ENCODE results near the gene FBH1. TPM values are rescaled to one million over a fixed set of nuclear protein-coding genes. Genes with fewer than 3 reads are reported as not detected.
"Not testable (repeated sequence)": the region's sequence is repeated elsewhere in the genome, so short reads cannot be mapped to it uniquely, and the experiment has no call there.

FBH1 gene
- total RNA-seq, 1 experiment from 2014 or later: 50.5 TPM

DNA sequence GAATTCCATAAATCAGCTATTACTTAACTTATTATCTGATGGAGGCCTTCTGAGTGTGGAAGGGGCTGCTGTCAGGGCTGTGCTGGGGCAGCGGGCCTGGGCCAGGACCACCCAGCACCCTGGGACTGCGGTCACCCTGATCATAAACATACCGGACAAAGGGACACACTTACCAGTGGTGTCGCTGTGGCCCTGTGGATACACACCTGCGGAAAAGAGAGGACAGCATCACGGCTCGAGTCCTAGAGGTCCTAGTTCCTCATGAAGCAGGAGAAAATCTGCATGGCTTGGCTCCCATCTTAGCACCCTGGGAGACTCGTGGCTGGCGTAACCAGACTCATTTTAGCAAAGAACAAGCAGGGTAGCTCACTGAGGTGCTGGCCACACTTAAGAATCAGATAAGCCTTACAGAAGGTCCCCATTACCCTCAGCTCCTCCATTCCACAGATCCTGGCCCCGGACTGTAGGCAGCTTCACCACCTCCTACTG is 69.6 kb downstream of the FBH1 start:
- ChIA-PET POLR2A (no interaction called here), CTCF (no interaction called here)
- BruUV-seq (replicated peaks): no TSS peak
- DNase-seq (ENCODE audit: low read depth, low spot score): no peak
- intact Hi-C loops (cut with micrococcal nuclease; ENCODE audit: unreplicated experiment): no loop called here
- H3K27me3 ChIP-seq (ENCODE audit: control insufficient read depth, insufficient read depth, low read length): no peaks in the 10 kb centered on the region
- no peak for ATAC-seq
- H3K36me3 ChIP-seq (ENCODE audit: control insufficient read depth, insufficient read depth, low read length): peaks cover under 1% of the 10 kb centered on the region; the same call in 1 of the 2 replicates
- H3K9me3 ChIP-seq (ENCODE audit: control insufficient read depth, insufficient read depth, low read depth, low read length): no peaks in the 10 kb centered on the region
- TF ChIP-seq REST (IDR thresholded peaks at IDR 0.05; ENCODE audit: insufficient read depth in 1 of 2, low read depth in 2 of 2, low read length in 1 of 2) (no peak), TCF7L2 (IDR thresholded peaks at IDR 0.05; ENCODE audit: low read depth, low read length) (no peak)
- in situ Hi-C loops (cut with HindIII; ENCODE audit: low pct_unique_long_range_greater_than_20kb, low sequenced_read_pairs): no loop called here
- no peaks in the 10 kb centered on the region for H3K4me1 ChIP-seq (ENCODE audit: control insufficient read depth, insufficient read depth, low read length)
- no peak overlapping the region for H3K27ac ChIP-seq (ENCODE audit: low read length)
- H3K4me3 ChIP-seq (ENCODE audit: low read depth in 2 of 2, low read length in 2 of 2): no peak overlapping the region

DNA sequence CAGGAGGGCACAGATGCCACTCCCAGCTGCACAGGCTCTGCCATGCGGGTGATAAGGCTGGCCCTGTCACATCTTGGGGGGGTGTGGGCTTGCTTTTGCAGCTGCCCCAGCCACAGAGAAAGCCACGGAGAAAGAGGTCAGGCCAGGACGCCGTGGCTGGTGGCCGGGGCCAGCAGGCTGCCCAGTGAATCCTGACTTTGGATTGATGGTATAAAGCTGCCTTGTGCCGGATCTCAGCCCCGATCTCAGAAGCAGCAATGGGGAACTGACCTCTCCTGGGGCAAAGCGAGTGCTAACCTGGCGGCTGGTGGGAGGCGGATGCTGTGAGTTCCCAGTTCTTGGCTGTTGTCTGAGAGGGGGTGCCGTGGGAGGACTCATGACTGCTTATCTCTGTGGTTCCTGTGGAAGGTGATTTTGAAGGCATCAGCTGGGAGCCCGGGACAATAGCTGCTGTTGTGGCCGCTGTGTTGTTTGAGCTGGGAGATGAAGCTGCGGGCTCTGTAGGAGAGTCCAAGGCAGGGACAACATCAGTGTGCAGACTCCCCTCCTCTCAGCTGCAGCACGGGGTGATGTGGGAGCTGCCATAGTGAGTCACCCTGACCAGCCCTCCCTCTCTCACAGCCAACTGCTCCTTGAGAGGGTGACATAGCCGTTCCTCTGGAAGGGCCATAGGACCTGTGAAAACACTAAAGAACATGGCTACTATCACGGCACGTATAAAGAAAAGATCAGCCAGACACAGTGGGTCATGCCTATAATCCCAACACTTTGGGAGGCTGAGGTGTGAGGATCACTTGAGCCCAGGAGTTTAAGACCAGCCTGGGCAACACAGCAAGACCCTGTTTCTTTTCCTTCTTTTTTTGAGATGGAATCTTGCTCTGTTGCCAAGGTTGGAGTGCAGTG is 70.3 kb downstream of the FBH1 start:
- intact Hi-C loops (cut with micrococcal nuclease; ENCODE audit: unreplicated experiment) (no loop called here), in situ Hi-C loops (cut with HindIII; ENCODE audit: low pct_unique_long_range_greater_than_20kb, low sequenced_read_pairs) (no loop called here)
- no peak overlapping the region for H3K4me3 ChIP-seq (ENCODE audit: low read depth in 2 of 2, low read length in 2 of 2)
- no peak overlapping the region for H3K27ac ChIP-seq (ENCODE audit: low read length)
- H3K36me3 ChIP-seq (ENCODE audit: control insufficient read depth, insufficient read depth, low read length): no peaks in the 10 kb centered on the region
- no peaks in the 10 kb centered on the region for H3K4me1 ChIP-seq (ENCODE audit: control insufficient read depth, insufficient read depth, low read length)
- DNase-seq (ENCODE audit: low read depth, low spot score) (no peak), ATAC-seq (no peak; the same call in 1 of the 2 replicates)
- CTCF ChIA-PET: no interaction called here
- TF ChIP-seq TCF7L2 (IDR thresholded peaks at IDR 0.05; ENCODE audit: low read depth, low read length) (no peak), SIN3A (IDR thresholded peaks at IDR 0.05; ENCODE audit: borderline replicate concordance, insufficient read depth, low read depth, low read length) (no peak), POLR2AphosphoS5 (IDR thresholded peaks at IDR 0.05; ENCODE audit: low read depth, low read length) (no peak), REST (IDR thresholded peaks at IDR 0.05; ENCODE audit: insufficient read depth in 1 of 2, low read depth in 2 of 2, low read length in 1 of 2) (no peak)
- TF ChIP-seq, protein P1, sequence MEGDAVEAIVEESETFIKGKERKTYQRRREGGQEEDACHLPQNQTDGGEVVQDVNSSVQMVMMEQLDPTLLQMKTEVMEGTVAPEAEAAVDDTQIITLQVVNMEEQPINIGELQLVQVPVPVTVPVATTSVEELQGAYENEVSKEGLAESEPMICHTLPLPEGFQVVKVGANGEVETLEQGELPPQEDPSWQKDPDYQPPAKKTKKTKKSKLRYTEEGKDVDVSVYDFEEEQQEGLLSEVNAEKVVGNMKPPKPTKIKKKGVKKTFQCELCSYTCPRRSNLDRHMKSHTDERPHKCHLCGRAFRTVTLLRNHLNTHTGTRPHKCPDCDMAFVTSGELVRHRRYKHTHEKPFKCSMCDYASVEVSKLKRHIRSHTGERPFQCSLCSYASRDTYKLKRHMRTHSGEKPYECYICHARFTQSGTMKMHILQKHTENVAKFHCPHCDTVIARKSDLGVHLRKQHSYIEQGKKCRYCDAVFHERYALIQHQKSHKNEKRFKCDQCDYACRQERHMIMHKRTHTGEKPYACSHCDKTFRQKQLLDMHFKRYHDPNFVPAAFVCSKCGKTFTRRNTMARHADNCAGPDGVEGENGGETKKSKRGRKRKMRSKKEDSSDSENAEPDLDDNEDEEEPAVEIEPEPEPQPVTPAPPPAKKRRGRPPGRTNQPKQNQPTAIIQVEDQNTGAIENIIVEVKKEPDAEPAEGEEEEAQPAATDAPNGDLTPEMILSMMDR (IDR thresholded peaks at IDR 0.05): no peak
- BruUV-seq (replicated peaks): no TSS peak
- no peaks in the 10 kb centered on the region for H3K9me3 ChIP-seq (ENCODE audit: control insufficient read depth, insufficient read depth, low read depth, low read length)
- H3K27me3 ChIP-seq (ENCODE audit: control insufficient read depth, insufficient read depth, low read length): no peaks in the 10 kb centered on the region
- POLR2A ChIA-PET: no interaction called here

GRCh38 chr10:5960973-5961275 is 70.9 kb downstream of the FBH1 start:
- H3K27me3 ChIP-seq (ENCODE audit: control insufficient read depth, insufficient read depth, low read length); intact Hi-C loops (cut with micrococcal nuclease; ENCODE audit: unreplicated experiment); in situ Hi-C loops (cut with HindIII; ENCODE audit: low pct_unique_long_range_greater_than_20kb, low sequenced_read_pairs); H3K9me3 ChIP-seq (ENCODE audit: control insufficient read depth, insufficient read depth, low read depth, low read length); BruUV-seq (replicated peaks); DNase-seq (ENCODE audit: low read depth, low spot score); CTCF ChIA-PET; H3K27ac ChIP-seq (ENCODE audit: low read length); H3K4me3 ChIP-seq (ENCODE audit: low read depth in 2 of 2, low read length in 2 of 2); H3K36me3 ChIP-seq (ENCODE audit: control insufficient read depth, insufficient read depth, low read length); POLR2A ChIA-PET; ATAC-seq; H3K4me1 ChIP-seq (ENCODE audit: control insufficient read depth, insufficient read depth, low read length): not testable (repeated sequence)
